Stomach (tissue), 4 donors: ENCODE results near the gene AIFM3.

Source experiments
- EP300 ChIP-seq: sonication (generic); formaldehyde crosslinking; IDR thresholded peaks from one replicate; pipeline ENCODE4 v1.6.1; 2017; ENCODE audit warnings: antibody characterized with exemption
- POLR2AphosphoS5 ChIP-seq, 3 donors: sonication (generic); formaldehyde crosslinking; IDR thresholded peaks; one replicate each; pipeline ENCODE4 v1.6.1; 2016; ENCODE audit warnings: antibody characterized with exemption in 3 of 3
- TF ChIP-seq, protein P1 (sequence below), 7 experiments: fragments of 450-650 bp in 4 of 7; fragments of 200-600 bp in 3 of 7; sonication (generic) in 3 of 7; IDR thresholded peaks; one replicate each; pipeline ENCODE4 v1.5.1; 2016 to 2019; ENCODE audit warnings: antibody characterized with exemption in 7 of 7, control low read depth in 2 of 7, mild to moderate bottlenecking in 1 of 7

DNA sequence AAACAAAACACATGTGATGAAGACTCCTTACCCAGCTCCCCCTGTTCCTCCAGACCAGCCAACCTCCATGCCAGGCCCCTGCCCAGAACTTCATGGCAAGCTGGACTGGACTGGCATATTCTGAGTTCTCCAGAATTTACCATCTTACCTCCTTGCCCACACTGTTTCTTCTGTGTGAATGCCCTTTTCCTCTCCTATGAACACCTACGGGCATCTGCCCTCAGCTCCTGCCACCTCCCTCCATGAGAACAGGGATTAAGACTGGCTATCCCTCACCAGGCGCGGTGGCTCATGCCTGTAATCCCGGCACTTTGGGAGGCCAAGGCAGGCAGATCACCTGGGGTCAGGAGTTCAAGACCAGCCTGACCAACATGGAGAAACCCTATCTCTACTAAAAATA lies 6.4 kb upstream of the AIFM3 start:
- TF ChIP-seq, protein P1, sequence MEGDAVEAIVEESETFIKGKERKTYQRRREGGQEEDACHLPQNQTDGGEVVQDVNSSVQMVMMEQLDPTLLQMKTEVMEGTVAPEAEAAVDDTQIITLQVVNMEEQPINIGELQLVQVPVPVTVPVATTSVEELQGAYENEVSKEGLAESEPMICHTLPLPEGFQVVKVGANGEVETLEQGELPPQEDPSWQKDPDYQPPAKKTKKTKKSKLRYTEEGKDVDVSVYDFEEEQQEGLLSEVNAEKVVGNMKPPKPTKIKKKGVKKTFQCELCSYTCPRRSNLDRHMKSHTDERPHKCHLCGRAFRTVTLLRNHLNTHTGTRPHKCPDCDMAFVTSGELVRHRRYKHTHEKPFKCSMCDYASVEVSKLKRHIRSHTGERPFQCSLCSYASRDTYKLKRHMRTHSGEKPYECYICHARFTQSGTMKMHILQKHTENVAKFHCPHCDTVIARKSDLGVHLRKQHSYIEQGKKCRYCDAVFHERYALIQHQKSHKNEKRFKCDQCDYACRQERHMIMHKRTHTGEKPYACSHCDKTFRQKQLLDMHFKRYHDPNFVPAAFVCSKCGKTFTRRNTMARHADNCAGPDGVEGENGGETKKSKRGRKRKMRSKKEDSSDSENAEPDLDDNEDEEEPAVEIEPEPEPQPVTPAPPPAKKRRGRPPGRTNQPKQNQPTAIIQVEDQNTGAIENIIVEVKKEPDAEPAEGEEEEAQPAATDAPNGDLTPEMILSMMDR (IDR thresholded peaks at IDR 0.05) = no peak
- TF ChIP-seq POLR2AphosphoS5 (IDR thresholded peaks at IDR 0.05) (no peak), EP300 (no peak)
